ENCODE measurements around the gene YTHDF2. TPM values are rescaled to one million over a fixed set of nuclear protein-coding genes. Genes with fewer than 3 reads are reported as not detected.

The YTHDF2 gene
- total RNA-seq, 1 experiment from 2014 or later, result 99.4 TPM

Other genes with a start within 250 kb of the YTHDF2 start
- gene RCC1, start 230.9 kb upstream of the YTHDF2 start, total RNA-seq (2014; rRNA removed; shearing (Covaris generic)), result 116 and 139 TPM in 2 replicates
- gene TRNAU1AP, start 183.9 kb upstream of the YTHDF2 start, total RNA-seq (2014; rRNA removed; shearing (Covaris generic)), result 20.2 and 35.6 TPM in 2 replicates
- gene RAB42, start 144.7 kb upstream of the YTHDF2 start, total RNA-seq (2014; rRNA removed; shearing (Covaris generic)), result not detected in 2 replicates
- gene TAF12, start 93.9 kb upstream of the YTHDF2 start, total RNA-seq (2014; rRNA removed; shearing (Covaris generic)), result 33.8 and 44.9 TPM in 2 replicates
- gene RNU11, start 88.3 kb upstream of the YTHDF2 start, total RNA-seq (2014; rRNA removed; shearing (Covaris generic)), result not detected in 2 replicates
- 11.8 and 12.2 TPM in 2 replicates for gene GMEB1, start 68.2 kb upstream of the YTHDF2 start, total RNA-seq (2014; rRNA removed; shearing (Covaris generic))
- gene OPRD1, start 75.2 kb downstream of the YTHDF2 start, total RNA-seq (2014; rRNA removed; shearing (Covaris generic)), result not detected in 2 replicates
- 25.2 and 39.4 TPM in 2 replicates for gene EPB41, start 177.6 kb downstream of the YTHDF2 start, total RNA-seq (2014; rRNA removed; shearing (Covaris generic))